GM21447 (cell line): Measurements from ENCODE around the gene MEGF11.

Experiments used
- ATAC-seq: cut with Tn5 transposase; IDR thresholded peaks from one replicate; pipeline ENCODE4 v1.9.1; 2021; ENCODE audit not compliant: unreplicated experiment

Gene MEGF11

DNA sequence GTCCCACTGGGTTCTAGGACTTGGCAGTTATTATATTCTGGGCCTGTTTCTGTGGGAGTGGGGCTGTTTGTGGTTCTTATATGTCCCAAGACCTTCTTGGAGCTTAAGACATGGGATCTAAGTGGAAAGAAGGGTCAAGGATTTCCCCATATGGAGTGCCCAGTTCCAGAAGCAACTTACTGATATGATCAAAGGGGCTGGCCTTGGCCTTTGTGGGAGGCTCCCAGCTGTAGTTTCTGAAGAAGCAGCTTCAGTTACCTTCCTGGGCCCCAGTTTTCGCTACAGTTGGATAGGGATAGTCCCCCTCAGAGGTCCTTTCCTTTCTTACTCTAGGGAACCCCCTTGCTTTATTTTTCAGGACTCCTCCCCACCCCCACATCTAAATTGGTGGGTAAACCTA lies 328.2 kb downstream of the MEGF11 start:
- no peak for ATAC-seq

DNA sequence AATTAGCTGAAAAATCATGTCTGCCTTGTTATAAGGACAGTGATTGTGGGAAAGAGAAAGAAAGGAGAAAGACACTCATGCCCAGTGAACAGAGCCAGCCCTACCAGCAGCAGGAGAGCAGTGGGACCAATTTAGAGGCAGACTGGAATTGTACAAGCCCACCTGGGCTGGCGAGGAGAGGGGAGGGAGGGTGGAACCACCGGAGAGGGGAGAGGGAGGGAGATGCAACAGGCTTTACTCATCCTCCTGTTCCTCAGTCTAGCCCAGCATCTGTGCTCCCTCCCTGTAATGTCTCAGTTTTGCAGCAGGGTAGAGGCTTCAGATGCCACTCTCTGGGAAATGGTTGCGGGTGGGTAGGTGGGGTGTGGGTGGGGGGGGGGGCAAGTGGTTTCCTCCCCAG lies 329.5 kb downstream of the MEGF11 start:
- ATAC-seq = no peak

DNA sequence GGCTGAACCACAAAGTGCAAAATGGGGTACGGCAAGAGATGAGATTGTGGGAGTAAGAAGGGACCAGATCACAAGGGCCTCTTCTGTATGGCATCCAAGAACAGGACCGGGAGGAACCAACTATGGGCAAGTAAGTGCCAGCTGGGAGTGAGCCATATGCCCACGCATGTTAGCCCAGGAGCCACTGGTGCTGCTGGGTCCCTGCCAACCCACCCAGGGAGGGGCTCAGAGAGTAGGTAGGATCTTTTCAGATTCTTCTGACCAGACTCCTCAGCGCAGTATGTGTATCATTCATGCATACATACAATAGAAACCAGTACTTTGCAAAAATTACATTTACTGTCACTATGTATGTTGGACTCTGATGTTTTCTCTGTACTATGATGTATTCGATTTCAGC lies 330.3 kb downstream of the MEGF11 start:
- ATAC-seq = no peak

DNA sequence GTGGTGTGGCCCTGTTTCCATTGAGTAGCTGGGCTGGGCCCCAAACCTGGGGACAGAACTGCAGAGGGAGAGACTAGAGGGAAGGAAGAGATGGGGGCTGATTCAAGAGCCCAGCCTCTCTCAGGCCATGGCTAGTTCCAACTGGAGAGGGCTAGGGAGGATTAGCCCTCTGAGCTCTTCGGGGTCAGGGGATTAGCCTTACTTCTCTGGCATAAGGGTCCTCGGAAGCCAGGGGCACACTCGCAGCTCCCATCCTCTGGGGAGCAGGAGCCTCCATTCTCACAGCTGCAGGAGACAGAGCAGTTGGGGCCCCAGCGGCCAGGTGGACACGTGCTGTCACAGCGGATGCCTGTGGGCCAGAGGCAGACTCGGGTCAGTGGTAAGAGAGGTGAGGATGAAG lies 330.9 kb downstream of the MEGF11 start:
- ATAC-seq = no peak

DNA sequence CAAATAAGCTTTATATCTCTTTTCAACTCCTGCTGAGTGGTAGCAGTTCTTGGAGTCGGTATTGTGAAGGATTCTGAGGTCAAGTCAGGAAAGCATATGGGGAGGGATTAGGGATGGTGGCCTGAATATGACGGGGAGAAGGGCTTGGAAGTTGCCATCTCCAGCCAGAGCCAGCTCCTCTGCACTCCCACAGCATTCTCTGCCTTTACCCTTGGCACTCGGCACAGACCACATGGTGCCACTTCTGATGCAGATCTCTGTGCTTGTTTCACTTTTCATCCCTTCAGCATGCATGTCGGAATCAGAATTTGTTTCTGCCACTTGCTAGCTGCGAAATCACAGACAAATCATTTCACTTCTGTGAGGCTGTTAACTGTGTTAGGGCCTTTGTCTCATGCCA lies 331.8 kb downstream of the MEGF11 start:
- ATAC-seq = no peak

DNA sequence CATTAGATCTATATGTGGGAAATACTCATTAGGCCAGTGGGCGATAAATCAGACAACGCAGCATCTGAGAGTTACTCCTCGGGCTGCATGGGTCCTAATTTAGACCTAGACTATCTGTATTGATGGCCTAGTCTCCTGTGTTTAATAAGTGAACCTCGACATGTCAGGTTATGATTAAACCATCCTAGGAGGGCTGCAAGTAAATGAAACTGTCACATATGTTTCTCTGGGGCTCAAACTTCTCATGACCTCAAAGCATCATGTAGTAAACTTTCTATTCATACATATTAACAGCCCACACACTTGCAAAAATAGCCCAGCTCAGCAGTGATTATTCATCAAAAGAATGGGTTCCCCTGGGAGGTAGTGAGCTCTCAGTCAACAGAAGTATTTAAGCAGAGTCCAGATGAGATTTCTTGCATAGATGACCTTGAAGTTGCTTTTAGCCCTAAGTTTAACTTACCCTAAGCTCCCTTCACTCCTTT lies 332.7 kb downstream of the MEGF11 start:
- ATAC-seq = peak; percentile 43

DNA sequence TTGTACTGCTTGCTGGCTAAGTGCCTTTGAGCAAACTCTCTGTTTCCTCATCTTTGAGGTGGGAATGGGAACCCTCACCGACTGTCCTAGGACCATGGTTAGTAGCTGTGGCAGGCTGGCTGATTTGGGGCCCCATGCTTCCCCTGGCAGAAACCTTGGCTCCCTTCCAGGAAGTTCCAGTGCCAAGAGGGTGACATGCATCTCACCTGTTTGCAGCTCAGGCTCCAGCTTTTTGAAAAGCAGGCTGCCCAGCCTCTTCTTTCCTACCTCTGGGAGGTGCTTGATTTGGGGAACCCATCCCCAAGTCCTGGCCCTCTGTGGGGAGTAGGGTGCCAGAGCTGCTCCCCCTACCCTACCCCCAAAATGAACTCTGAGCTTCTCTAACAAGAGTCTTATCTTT lies 333.4 kb downstream of the MEGF11 start:
- ATAC-seq = no peak

DNA sequence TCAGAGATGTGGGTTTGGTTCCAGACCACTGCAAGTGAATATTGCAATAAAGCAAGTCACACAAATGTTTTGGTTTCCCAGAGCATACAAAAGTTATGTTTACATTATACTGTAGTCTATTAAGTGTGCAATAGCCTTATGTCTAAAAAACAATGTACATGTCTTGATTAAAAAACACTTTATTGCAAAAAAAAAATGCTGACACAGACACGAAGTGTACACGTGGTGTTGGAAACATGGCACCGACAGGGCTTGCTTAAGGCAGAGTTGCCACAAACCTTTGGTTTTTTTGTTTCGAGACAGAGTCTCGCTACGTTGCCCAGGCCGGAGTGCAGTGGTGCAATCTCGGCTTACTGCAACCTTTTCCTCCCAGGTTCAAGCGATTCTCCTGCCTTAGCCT lies 334.2 kb downstream of the MEGF11 start:
- ATAC-seq = no peak

DNA sequence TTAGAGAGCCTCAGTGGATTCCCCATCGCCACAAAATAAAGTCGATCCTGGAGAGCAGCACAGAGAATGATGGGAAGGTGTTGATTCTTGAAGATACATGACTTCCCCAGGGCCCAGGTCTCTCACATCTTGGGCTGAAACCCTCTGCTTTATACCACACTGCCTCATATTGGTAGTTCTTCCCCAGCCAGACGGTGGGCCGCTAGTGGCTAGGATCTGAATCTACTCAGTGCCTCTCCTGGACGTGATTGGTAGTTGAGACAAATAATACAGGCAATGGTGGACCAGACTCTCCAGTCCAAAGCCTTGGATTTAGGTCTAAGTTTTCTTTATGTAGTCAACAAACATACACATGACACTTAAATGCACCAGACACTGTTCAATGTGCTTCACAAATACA lies 334.6 kb downstream of the MEGF11 start:
- ATAC-seq = no peak

DNA sequence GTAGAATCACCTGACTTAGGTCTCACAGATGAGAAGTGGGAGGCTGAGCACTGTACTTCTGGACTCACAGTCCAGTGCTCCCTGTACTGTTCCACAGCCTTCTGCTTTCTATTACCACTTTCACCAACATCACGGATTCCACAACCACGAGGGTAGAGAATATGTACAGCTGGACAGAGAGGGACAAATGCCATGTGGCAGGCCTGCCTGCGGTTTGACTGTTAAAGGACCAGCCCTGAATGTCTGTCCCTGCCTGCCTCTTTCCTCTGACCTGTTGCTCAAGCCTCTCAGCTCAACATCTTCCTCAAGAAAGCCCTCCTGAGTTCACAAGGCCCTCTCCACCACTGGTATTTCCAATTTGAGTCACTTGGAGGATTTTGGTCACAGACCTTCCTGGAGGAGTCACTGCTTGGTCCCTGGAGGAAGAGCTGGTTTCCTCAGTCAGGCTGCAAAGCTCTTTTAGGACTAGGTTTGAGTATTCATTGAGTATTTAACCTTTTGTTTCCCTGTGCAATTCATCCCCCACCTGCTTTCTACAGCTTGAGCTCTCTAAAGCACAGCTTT lies 335.1 kb downstream of the MEGF11 start:
- ATAC-seq = no peak

DNA sequence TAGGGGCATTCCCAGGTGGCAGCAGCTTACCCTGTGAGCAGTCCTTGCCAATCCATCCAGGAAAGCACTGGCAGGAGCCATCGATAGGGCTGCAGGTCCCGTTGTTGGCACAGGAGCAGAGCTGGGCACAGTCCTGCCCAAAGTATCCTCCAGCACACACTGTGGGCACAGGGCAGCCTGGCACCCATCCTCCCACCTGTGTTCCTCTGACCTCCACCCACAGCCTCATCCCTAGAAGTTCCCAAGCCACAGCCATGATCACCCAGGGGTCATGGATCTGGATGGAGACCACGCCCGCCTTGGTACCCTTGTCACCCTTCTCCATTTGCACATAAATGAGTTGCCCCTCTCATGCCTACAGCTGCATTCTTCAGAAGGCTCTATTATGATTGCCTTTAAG lies 335.6 kb downstream of the MEGF11 start:
- ATAC-seq = no peak

DNA sequence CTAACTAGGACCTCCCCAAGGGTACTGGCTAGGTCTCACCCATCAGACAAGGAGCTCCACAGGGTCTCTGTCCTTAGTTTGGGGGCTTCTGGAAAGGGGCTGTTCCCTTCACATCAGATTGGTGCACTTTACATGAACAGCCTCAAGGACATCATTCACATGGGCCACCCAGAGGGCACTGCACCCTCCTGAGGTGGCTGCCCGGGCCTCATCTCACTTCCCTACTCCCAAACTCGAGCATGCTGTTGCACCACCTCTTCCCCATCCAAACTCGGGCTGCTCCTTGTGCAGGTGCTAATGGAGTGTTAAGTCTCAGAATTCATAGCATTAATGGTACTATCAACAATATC lies 336.2 kb downstream of the MEGF11 start:
- no peak for ATAC-seq

DNA sequence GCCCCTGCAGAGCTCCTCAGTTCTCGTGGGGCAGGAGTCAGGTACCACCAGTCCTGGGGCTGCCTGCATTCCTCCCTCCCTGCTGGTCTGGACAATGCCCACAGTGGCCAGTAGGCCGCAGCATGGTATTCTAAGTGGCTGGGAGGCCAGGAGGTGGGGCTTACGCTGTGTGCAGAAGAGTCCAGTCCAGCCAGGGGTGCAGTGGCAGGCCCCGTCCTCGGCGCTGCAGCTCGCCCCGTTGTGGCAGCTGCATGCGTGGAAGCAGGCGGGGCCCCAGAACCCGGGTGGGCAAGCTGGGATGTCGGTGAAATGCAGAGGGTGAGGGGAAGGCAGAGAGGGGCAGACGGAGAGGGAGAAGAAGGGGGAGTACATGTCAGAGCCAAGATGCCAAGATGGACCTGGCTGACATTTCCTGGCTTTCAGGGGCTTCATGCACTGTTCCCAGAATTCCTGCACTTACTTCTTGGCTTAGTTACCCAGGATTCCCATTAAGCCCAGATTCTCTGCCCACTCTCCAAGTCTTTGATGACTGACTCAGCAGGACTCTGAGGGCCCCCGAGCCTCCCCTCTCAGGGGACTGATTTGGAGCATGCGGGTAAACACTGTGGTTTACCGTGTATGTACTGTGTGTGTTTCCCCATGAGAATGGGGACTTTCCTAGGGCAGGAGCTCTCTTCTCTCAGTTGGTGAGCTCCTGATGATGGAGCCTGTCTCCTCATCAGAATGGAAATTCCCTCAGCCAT lies 336.7 kb downstream of the MEGF11 start:
- peak; percentile 49 for ATAC-seq

DNA sequence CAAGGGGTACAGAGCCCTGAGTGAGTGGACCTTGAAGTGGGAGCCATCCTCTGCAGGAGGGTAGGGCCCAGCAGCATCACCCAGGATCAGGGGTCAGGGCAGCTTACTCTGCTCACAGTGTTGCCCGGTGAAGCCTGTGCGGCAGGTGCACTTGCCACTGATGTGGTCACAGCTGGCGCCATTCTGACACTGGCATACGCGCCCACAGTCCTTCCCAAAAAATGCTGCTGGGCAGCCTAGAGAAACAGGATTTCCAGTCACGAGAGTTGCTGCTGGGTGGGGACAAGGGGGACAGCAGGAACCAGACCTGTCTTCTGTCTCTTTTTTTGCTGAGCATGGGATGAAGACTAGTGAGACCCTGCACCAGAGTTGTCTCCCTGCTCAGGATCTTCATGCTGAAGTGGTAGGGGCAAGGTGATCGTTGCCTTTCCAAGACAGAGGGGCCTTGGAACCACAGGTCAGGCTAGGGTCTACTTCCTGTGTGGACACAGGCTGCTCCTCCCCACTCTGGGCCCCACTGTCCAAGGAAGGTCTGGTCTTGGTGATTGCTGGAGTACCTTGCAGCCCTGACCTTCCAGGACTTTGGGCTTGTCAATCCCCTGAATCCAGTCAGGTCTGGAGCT lies 337.4 kb downstream of the MEGF11 start:
- ATAC-seq = no peak

DNA sequence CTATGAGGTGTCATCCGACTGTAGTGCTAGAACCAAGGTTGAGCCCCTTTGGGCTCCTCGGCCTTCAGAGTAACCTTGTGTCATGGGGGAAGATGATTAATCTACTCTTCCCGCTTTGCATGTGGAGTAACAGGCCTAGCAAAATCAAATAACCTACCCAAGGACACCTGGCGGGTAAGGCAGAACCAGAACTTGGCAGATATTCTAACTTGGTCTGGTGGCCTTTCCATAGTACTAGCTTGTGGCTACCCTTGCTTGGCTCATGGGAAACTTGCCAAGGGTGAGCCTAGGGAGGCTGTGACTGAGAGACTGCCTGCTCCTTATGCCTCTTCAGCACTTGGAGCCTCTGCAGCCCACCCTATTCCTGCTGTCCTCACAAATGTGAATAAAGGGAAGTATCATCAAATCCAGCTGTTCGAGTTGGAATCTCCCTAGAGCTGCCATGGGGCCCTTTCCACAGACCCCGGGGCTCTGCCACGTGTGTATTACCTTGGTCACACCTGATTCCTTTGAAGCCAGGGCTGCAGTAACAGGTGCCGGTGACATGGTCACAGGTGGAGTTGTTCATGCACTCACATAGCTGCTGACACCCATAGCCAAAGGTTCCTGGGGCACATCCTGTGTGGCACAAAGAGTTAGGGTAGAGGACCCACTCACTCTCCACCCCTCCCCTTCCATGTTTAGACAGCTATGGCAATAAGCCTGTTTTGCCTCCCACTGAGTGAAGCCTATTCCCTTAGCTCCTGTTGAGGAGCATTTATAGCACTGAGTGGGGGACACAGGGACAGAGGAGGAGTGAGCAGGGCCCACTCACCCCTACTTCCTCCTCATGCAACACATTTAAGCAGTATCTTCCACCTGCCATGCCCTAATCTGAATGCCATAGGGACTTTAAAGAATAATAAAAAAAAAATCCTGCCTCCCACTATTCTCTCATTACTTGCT lies 338.3 kb downstream of the MEGF11 start:
- ATAC-seq = no peak

DNA sequence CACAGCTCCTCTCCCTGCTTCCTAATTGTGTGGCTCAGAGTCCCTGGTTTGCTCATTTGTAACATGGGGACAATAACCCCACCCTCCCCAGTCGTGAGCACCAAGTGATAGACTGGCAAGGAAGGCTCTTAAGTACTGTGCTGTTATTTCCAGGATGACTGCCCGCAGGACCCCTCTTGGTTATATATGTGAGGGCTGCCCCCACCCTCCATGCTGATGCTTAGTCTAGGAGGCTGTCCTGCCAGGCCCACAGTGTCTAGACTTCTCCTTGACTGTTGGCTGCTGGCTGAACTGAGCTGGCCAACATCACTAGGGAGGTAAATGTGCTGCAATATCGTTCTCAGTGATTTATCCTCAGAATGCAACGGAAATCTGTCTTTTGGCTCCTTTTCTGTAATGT lies 339.2 kb downstream of the MEGF11 start:
- ATAC-seq = no peak

DNA sequence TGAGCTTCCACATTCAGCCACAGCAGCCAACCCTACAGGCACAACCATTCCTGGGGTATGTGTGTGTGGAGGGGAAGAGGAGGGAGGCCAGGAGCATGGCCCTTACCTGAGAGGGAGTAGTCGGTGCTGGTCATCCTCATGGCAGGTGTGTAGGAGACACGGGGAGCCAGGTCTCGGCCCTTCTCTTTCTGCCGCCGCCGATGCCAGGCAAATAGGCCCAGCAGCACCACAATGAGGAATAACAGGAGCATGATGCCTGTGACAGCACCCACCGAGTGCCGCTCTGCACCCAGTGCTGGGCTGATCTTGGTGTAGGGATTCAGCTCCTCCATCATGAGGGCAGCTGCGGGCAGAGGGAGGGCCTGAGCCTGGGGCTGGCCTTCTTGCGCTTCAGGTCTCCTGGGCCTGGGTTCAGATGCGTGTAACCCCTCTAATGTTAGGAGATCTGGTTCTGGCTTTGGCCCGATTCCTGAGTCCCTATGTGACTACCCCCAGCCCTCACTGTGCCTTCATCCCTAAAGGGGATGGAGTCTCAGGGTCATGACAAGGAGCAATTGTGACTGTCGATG lies 339.8 kb downstream of the MEGF11 start:
- no peak for ATAC-seq

DNA sequence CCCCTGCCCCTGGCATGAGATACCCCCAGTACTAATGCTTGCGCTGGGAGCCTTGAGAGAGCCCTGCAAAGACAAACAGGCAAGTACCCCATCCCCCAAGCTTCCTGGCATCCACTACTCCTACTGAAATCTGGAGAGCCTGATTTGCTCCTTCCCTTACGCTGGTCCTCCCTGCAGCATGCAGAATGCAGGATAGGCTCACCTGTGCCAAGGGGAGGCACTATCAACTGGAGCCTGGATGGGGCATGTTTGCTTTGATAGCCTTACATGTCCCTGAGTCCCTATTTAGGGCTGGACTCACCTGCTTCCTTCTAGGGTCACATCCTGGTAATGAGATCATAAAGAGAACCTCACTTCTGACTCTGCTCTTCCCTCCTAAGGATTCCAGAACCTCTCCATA lies 341.3 kb downstream of the MEGF11 start:
- no peak for ATAC-seq

DNA sequence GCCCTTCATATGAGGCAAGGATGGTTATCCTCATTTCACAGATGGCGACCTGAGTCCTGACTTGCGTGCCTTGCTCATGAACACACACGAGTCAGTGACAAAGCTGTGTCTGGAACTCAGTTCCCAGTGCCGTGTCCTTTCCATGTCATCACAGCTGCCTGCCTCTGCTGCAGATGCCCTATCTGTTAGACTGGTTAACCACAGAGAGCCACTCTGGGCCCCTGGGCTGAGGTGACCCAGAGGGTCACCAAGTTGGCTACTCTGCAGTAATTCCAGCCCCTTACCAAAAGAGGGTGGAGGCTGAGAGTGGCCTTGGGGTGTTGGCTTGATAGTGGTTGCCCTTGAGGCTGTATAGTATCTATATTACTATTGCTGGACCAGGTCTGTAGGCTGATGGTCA lies 343.2 kb downstream of the MEGF11 start:
- ATAC-seq = no peak

DNA sequence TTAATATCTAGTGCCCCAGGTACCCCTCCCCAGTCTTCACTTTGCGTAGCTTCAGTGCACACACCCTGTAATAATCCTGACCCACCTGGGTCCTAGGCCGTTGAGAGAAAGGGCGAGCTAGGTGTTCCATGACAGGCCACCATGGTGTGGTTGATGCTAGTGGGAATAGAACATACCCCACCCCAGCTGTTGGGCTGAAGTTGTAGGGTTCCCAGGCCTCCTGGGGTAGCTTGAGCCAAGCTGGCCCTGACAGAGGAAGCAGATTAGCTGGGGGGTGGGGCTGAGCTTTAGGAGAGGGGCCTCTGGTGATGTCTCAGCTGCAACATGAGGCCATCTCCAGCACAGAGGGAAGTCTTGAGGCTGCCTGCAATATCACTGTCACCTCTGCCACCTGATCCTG lies 343.7 kb downstream of the MEGF11 start:
- no peak for ATAC-seq

DNA sequence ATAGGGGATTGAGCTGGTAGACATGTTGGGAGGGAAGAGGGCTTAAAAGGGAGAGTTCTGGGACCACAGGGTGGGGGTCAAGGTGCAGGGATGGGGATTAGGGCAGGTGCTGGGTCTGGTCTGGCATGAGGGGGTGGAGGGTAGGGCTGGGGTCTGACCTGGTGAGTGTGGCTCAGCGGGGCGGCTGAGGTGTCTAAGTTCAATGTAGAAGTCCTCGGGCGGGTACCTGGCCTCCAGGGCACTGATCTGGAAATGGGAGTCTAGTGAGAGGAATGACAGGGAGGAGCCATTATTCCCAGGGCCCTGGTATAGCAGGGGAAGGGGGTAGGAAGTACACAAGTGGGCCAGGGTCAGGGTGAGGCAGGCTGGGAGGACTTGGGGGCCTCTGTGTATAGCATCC lies 344.7 kb downstream of the MEGF11 start:
- ATAC-seq = no peak
